Measurements from ENCODE around the gene MRPS16. TPM values are rescaled to one million over a fixed set of nuclear protein-coding genes. Genes with fewer than 3 reads are reported as not detected.

MRPS16 gene
- total RNA-seq, 1 experiment from 2014 or later = 164 TPM

DNA sequence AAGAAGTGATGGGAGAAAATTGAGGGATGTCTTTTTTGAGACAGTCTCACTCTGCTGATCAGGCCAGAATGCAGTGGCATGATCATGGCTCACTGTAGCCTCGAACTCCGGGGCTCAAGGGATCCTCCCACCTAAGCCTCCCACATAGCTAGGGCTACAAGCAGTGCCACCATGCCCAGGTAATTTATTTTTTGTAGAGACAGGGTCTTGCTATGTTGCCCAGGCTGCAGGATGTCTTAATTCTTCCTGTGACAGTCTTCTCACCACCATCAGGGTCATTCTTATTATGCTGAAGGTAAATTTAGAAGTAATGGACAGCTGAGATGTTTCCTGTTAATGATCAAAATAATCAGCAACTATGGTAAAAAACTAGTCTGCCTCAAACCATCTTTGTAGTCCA, 12.5 kb downstream of the MRPS16 start:
- CTCF ChIA-PET = no interaction called here

GRCh38 chr10:73238990-73239566, 13.4 kb downstream of the MRPS16 start:
- no peaks in the 10 kb centered on the region for H3K9me3 ChIP-seq (ENCODE audit: low read depth, low read length, poor library complexity, severe bottlenecking)
- no peaks in the 10 kb centered on the region for H3K4me1 ChIP-seq (ENCODE audit: insufficient read depth, low read length, poor library complexity, severe bottlenecking)
- TF ChIP-seq EZH2 (IDR thresholded peaks at IDR 0.05; ENCODE audit: borderline replicate concordance, low read depth, low read length, poor library complexity, severe bottlenecking) (no peak), CTCF (conservative IDR thresholded peaks at IDR 0.05; ENCODE audit: low read depth, low read length) (no peak)
- H3K27ac ChIP-seq (ENCODE audit: low read depth, low read length, poor library complexity, severe bottlenecking) = no peak overlapping the region
- DNase-seq (ENCODE audit: low spot score) = no peak
- peaks cover 84% of the 10 kb centered on the region for H3K36me3 ChIP-seq (ENCODE audit: insufficient read depth, low read length, poor library complexity, severe bottlenecking)
- no peaks in the 10 kb centered on the region for H3K27me3 ChIP-seq (replicated peaks; ENCODE audit: insufficient read depth, low read depth, low read length, poor library complexity)
- CTCF ChIA-PET = no interaction called here
- intact Hi-C loops (cut with micrococcal nuclease; ENCODE audit: unreplicated experiment) = no loop called here
- POLR2A ChIA-PET (ENCODE audit: low non-redundant PET) = no interaction called here
- H3K4me3 ChIP-seq (ENCODE audit: low read depth, low read length, poor library complexity, severe bottlenecking) = no peak overlapping the region
- BruUV-seq (replicated peaks) = no TSS peak

More for the DNA sequence above, 12.5 kb downstream of the MRPS16 start:
- Histone ChIP-seq H3K36me3 (ENCODE audit: insufficient read depth, low read length, poor library complexity, severe bottlenecking) (peaks cover 86% of the 10 kb centered on the region), H3K27me3 (replicated peaks; ENCODE audit: insufficient read depth, low read depth, low read length, poor library complexity) (no peaks in the 10 kb centered on the region), H3K27ac (ENCODE audit: low read depth, low read length, poor library complexity, severe bottlenecking) (no peak overlapping the region), H3K4me3 (ENCODE audit: low read depth, low read length, poor library complexity, severe bottlenecking) (no peak overlapping the region), H3K9me3 (ENCODE audit: low read depth, low read length, poor library complexity, severe bottlenecking) (no peaks in the 10 kb centered on the region), H3K4me1 (ENCODE audit: insufficient read depth, low read length, poor library complexity, severe bottlenecking) (peaks cover 5% of the 10 kb centered on the region)
- BruUV-seq (replicated peaks) = no TSS peak
- no peak for TF ChIP-seq EZH2 (IDR thresholded peaks at IDR 0.05; ENCODE audit: borderline replicate concordance, low read depth, low read length, poor library complexity, severe bottlenecking)
- TF ChIP-seq CTCF (conservative IDR thresholded peaks at IDR 0.05; ENCODE audit: low read depth, low read length) = no peak
- no peak for DNase-seq (ENCODE audit: low spot score)
- POLR2A ChIA-PET (ENCODE audit: low non-redundant PET) = interaction anchor here (0.6 kb wide), 1 partner anchor 16 kb away, joined by 4 read pairs; no protein-coding TSS in a partner anchor
- intact Hi-C loops (cut with micrococcal nuclease; ENCODE audit: unreplicated experiment) = no loop called here

DNA sequence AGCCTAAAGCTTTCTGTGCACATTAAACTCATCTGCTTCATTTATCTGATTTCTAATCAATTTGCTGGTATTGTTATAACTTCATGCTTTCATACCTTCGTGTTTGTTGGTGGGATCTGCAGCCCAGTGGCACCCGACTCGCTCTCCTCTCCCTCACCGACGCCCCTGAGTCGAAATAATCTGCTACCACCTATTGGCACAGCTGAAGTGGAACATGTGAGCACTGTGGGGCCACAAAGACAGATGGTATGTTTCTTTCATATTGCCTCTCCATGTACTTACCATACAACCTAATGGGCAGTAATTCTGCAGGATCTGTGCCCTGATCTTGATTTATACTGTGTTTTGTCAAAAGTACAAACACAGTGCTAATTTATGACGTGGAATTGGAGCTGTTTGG, 17.7 kb downstream of the MRPS16 start:
- no peaks in the 10 kb centered on the region for H3K9me3 ChIP-seq (ENCODE audit: low read depth, low read length, poor library complexity, severe bottlenecking)
- BruUV-seq (replicated peaks) = no TSS peak
- H3K4me3 ChIP-seq (ENCODE audit: low read depth, low read length, poor library complexity, severe bottlenecking) = no peak overlapping the region
- H3K27ac ChIP-seq (ENCODE audit: low read depth, low read length, poor library complexity, severe bottlenecking) = no peak overlapping the region
- CTCF ChIA-PET = no interaction called here
- TF ChIP-seq CTCF (conservative IDR thresholded peaks at IDR 0.05; ENCODE audit: low read depth, low read length) = no peak
- TF ChIP-seq EZH2 (IDR thresholded peaks at IDR 0.05; ENCODE audit: borderline replicate concordance, low read depth, low read length, poor library complexity, severe bottlenecking) = no peak
- no peak for DNase-seq (ENCODE audit: low spot score)
- intact Hi-C loops (cut with micrococcal nuclease; ENCODE audit: unreplicated experiment) = no loop called here
- no peaks in the 10 kb centered on the region for H3K27me3 ChIP-seq (replicated peaks; ENCODE audit: insufficient read depth, low read depth, low read length, poor library complexity)
- H3K4me1 ChIP-seq (ENCODE audit: insufficient read depth, low read length, poor library complexity, severe bottlenecking) = no peaks in the 10 kb centered on the region
- POLR2A ChIA-PET (ENCODE audit: low non-redundant PET) = no interaction called here
- H3K36me3 ChIP-seq (ENCODE audit: insufficient read depth, low read length, poor library complexity, severe bottlenecking) = peaks cover 57% of the 10 kb centered on the region

Data from A673 (cell line).